ENCODE measurements around the gene RFX2.

Gene RFX2
- long read RNA-seq, transcript RFX2-201 (18 exons, 3,993 nt) = minor isoform, 19 of 90 reads
- long read RNA-seq, transcript RFX2-222 (17 exons, 2,578 nt) = major isoform, 23 of 90 reads
- long read RNA-seq, partial matches to known transcripts = 12 of 90 reads
- long read RNA-seq, other reads (novel, unspliced or antisense) = 34 of 90 reads

GRCh38 chr19:6110360-6110977 lies at the start of gene RFX2:
RFX2 (minus strand) TSS chr19:6110500; CDS start chr19:6047496, 63,004 bp downstream.
- peak; percentile 95 to 99 for DNase-seq (ENCODE audit: low read depth in 1 of 2, low spot score in 1 of 2)
- H3K27ac ChIP-seq (replicated peaks) = peak within 1 kb of the TSS; percentile 74
- TF ChIP-seq REST (IDR thresholded peaks at IDR 0.05; ENCODE audit: insufficient replicate concordance, low read depth) (no peak), CTCF (IDR thresholded peaks at IDR 0.05; ENCODE audit: insufficient read depth, low read length) (no peak), SPI1 (IDR thresholded peaks at IDR 0.05; ENCODE audit: borderline replicate concordance, low read depth) (no peak), POLR2AphosphoS5 (IDR thresholded peaks at IDR 0.05; ENCODE audit: low read depth) (peak; percentile 65; the same call in 1 of the 2 replicates), GABPA (IDR thresholded peaks at IDR 0.05; ENCODE audit: low read depth) (no peak)
- H3K4me3 ChIP-seq (replicated peaks; ENCODE audit: insufficient read depth, low read length) = peak within 1 kb of the TSS; percentile 58
- no peaks in the 10 kb centered on the region for H3K27me3 ChIP-seq (ENCODE audit: insufficient read depth, poor library complexity, severe bottlenecking)

- H3K27me3 ChIP-seq (ENCODE audit: insufficient read depth, poor library complexity, severe bottlenecking) = no peaks in the 10 kb centered on the region
- TF ChIP-seq GABPA (IDR thresholded peaks at IDR 0.05; ENCODE audit: low read depth) = no peak
- no peak for TF ChIP-seq CTCF (IDR thresholded peaks at IDR 0.05; ENCODE audit: insufficient read depth, low read length)
- TF ChIP-seq POLR2AphosphoS5 (IDR thresholded peaks at IDR 0.05; ENCODE audit: low read depth) = no peak
- no peak for TF ChIP-seq SPI1 (IDR thresholded peaks at IDR 0.05; ENCODE audit: borderline replicate concordance, low read depth)
- no peak for TF ChIP-seq REST (IDR thresholded peaks at IDR 0.05; ENCODE audit: insufficient replicate concordance, low read depth)
- H3K4me3 ChIP-seq (replicated peaks; ENCODE audit: insufficient read depth, low read length) = no peak overlapping the region
- H3K27ac ChIP-seq (replicated peaks) = no peak overlapping the region
- no peak for DNase-seq (ENCODE audit: low read depth in 1 of 2, low spot score in 1 of 2)
These were observed 45.7 kb upstream of the RFX2 start for GRCh38 chr19:6156033-6156432.

GRCh38 chr19:6150289-6150688 lies 40.0 kb upstream of the RFX2 start:
- TF ChIP-seq GABPA (IDR thresholded peaks at IDR 0.05; ENCODE audit: low read depth) = no peak
- no peak for TF ChIP-seq SPI1 (IDR thresholded peaks at IDR 0.05; ENCODE audit: borderline replicate concordance, low read depth)
- no peak for TF ChIP-seq POLR2AphosphoS5 (IDR thresholded peaks at IDR 0.05; ENCODE audit: low read depth)
- TF ChIP-seq CTCF (IDR thresholded peaks at IDR 0.05; ENCODE audit: insufficient read depth, low read length) = no peak
- Histone ChIP-seq H3K27ac (replicated peaks) (no peak overlapping the region), H3K27me3 (ENCODE audit: insufficient read depth, poor library complexity, severe bottlenecking) (no peaks in the 10 kb centered on the region), H3K4me3 (replicated peaks; ENCODE audit: insufficient read depth, low read length) (no peak overlapping the region)
- DNase-seq (ENCODE audit: low read depth in 1 of 2, low spot score in 1 of 2) = no peak
